Measurements from ENCODE around the gene EVC.
"Not testable (repeated sequence)": the region's sequence is repeated elsewhere in the genome, so short reads cannot be mapped to it uniquely, and the experiment has no call there.

The EVC gene

DNA sequence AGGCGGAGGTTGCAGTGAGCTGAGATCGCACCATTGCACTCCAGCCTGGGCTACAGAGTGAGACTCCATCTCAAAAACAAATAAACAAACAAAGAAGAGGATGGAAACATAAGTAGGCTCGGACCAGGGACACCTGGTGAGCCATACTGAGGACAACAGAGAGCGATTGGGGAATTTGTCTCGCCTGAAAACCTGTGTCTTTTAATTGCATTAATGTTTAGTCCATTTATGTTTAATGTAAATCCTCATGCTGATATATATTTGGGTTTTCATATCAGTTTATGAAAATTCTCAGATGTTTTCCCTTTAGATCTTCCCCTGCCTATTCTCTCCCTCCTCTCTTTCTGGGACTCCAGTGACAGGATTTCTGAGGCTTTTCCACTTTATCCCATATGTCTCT lies 84.6 kb downstream of the EVC start:
- DNase-seq: no peak

DNA sequence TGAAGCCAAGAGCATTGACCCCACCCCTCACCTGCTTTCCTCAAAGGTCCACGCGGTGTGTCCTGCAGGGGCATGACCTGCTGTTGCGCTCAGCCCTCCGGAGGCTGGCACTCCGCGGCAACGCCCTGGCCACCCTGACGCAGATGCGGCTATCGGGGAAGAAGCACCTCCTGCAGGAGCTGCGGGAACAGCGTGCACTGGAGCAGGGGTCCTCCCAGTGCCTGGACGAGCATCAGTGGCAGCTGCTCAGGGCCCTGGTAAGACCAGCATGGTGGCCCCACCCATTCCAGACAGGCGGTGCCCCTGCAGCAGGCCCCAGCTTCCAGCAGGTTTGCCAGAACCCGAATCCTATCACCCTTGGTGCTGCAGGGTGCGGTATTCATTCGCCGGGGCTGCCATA lies 86.0 kb downstream of the EVC start:
- DNase-seq: no peak

DNA sequence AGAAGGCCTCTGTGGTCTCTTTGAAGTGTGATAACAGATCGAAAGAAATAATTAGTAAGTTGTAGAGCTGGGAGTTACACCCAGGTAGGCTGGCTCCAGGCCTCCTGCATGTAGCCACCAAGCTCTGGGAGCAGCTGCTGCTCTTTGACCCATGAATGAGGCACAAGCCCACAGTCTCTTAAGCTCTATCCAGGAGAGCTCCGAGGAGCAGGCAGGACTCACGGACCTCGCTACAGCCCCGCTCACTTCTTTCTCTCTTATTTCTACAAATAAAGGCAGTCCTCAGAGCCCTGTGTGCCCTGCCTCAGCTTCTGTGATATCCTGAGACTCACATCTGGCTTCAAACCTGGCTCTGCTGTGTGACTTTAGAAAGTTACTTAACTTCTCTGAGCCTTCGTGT lies 86.9 kb downstream of the EVC start:
- DNase-seq: no peak

DNA sequence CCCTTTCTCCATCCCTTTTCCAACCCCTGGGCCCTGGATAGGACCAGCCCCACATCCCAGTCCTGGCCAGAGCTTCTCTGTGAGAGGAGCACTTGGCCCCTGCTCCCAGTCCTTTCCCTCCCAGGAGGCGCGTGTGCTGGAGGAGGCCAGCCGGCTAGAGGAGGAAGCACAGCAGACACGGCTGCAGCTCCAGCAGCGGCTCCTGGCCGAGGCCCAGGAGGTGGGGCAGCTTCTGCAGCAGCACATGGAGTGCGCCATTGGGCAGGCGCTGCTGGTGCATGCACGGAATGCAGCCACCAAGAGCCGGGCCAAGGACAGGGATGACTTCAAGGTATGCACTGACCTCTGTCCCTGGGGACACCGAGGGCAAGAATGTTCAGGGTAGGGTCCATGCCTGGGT lies 87.5 kb downstream of the EVC start:
- no peak for DNase-seq

DNA sequence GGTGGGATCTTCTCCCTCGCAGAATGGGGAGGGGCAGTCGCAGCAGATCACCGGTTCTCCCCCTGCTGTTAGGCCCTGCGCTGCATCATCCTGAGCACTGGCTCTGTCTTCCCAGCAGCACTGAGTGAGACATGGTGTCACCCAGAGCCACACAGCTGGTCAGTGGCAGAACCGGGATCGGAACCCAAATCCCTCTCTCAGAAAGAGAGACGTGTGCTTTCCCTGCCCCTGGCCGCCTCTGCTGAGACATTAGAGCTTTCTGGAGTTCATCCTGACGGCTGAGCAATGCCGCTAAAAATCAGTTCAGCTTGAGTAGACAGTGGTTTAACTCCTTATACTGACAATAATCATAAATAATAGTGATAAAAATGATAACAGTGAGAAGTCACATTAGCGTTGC lies 87.9 kb downstream of the EVC start:
- no peak for DNase-seq

DNA sequence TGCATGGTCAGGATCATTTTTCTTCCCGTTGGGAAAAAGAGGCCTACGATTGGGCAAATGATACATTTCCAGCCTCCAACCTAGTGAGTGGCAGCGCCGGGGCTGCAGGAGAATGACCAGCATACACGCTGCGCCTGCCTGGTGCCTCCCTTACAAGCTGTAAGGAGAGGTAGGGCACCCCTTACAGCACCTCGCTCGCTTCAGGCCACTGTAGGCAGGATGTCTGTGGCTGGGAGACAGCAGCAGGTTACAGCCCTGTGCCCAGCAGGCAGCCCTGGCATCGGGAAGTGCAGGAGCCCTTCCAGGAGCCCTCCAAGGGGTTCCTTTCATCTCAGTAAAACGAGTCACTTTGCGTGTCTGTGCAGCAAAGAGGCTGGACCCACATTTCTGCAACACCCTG lies 88.4 kb downstream of the EVC start:
- no peak for DNase-seq

DNA sequence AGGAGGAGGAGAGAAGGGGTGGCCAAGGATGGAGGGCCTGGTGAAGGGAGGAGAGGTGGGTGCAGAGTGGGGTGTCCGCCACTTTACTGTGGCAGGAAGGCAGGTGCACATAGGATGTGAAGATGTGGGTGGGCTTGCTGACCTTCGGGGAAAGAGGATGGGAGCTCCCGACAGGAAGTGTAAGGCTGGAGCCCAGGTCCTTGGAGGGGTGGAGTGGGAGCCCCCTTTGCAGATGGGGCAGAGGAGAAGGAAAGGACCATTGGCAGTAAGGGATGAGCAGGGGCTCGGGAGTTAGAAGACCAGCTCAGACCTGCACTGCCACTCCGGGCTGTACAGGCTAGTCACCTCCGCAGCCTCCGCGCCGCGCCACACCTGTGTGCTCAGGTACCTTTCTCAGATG lies 89.5 kb downstream of the EVC start:
- DNase-seq: no peak

DNA sequence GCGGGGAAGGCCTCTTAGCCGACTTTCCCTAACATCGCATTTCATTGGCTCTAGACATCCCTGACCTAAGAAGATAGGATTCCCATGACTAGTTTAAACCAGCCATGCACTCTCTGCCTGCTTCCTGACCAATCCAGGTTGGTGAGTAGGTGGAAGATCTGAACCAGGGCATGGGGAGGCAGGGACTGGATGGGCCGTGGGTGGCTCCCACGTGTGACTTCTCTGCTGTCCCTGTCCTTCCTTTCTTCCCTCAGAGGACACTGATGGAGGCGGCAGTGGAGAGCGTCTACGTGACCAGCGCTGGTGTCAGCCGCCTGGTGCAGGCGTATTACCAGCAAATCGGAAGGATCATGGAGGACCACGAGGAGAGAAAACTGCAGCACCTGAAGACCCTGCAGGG lies 90.7 kb downstream of the EVC start:
- no peak for DNase-seq

DNA sequence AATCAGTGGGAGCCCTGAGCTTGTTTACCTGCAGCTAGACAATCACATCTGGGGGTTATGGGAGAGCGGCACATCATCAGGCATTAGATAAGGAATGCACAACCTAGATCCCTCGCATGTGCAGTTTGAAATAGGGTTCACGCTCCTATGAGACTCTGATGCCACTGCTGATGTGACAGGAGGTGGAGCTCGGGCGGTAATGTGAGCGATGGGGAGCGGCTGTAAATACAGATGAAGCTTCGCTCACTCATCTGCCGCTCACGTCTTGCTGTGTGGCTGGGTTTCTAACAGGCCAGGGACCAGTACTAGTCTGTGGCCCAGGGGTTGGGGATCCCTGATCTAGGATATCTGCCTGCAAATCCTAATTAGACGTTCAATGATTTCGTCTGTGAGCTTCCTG lies 91.6 kb downstream of the EVC start:
- DNase-seq: no peak

DNA sequence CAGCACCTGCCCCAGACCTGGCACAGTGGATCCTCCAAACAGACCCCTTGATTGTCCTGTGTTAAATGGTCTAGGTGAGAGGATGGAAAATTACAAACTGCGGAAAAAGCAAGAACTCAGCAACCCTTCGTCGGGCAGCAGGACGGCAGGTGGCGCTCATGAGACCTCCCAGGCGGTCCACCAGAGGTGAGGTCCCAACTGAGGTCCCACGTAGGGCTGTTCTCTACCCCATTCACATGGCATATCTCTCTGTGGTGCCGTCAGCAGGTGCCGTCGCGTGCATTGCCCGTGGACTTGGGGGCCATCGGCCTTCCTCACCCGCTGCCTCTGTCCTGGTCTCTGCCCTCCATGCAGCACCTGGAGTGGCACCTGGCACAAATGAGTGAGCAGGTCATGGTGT lies 93.7 kb downstream of the EVC start:
- DNase-seq: no peak

DNA sequence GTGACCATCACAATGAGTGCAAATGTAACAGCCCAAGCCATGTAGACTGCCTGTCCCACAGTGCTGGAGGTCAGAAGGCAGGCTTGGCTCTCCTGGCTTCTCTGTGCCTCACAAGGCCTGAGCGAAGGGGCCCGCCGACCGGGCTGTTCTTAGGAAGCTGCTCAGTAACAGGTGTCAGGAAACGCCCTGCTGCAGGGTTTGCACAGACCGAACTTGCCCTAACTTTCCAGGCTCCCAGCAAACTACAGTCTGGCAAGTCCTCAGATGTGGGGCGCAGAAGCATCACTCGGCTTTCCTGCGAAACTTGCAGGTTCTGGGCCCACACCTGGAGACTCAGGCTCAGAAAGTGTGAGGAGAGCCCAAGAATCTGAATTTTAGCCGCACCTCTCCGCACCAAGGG lies 94.3 kb downstream of the EVC start:
- DNase-seq: no peak

DNA sequence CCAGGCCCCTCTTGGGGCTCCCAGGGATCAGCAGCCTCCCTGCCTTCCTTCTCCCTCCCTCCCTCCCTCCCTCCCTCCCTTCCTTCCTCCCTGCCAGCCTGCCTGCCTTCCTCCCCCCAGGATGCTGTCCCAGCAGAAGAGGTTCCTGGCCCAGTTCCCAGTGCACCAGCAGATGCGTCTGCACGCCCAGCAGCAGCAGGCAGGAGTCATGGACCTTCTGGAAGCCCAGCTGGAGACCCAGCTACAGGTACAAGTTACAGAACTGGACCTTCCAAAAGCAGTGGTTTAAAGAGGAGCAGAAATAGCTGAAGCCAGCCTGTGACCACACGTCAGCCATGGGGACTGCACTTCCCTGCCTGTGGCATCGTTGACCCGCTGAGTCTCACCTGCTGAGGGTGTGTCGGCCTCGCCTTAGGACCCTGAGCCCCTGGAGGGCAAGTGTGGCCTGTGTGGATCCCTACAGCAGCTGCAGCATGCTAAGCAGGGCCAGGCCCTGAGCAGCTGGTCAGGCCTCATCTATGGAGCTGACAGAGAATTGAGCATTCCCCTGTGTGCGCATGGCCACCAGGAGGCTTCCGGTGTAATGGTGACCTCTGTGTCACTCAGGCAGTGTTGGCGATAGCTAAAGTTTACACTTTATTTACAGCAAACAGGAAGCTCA lies 97.2 kb downstream of the EVC start:
- DNase-seq: peak; percentile 76

DNA sequence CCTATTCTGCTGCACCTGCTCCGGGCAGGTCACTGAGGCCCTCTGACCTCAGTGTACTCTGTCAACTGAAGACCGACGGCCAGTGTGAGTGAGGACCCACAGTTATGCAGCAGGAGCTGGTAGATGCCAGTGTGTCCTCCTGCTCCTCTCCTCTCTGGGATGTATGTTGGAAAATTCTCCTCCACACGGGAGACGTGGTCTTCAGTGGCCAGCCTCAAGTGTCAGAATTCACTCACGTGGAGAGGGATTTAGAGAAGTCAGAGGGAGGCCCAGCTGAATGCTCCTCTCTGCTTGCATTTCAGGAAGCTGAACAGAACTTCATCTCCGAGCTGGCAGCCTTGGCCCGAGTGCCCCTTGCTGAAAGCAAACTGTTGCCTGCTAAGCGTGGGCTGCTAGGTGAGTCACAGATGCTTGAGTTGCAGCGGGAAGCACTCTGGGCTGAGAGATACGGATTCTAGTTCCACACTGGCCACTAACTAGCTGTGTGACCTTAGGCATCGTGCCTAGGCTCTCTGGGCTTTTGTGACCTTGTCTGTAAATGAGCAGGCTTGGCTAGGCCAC lies 98.3 kb downstream of the EVC start:
- no peak for DNase-seq

DNA sequence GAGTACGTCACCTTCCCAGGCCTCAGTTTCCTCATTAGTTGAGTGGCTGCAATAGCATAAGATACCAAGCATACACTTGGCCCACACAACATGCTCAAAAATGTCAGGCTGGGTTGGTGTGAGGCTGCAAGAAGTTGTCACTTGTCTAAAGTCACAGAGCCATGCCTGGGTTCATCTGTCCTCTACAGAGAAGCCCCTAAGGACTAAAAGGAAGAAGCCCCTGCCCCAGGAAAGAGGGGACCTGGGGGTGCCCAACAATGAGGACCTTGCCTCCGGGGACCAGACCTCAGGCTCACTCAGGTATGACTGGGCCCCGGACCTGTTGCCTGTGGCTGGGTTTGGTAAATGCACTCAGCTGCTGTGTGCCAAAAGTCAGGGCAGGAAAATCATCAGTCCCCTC lies 99.2 kb downstream of the EVC start:
- DNase-seq: no peak

DNA sequence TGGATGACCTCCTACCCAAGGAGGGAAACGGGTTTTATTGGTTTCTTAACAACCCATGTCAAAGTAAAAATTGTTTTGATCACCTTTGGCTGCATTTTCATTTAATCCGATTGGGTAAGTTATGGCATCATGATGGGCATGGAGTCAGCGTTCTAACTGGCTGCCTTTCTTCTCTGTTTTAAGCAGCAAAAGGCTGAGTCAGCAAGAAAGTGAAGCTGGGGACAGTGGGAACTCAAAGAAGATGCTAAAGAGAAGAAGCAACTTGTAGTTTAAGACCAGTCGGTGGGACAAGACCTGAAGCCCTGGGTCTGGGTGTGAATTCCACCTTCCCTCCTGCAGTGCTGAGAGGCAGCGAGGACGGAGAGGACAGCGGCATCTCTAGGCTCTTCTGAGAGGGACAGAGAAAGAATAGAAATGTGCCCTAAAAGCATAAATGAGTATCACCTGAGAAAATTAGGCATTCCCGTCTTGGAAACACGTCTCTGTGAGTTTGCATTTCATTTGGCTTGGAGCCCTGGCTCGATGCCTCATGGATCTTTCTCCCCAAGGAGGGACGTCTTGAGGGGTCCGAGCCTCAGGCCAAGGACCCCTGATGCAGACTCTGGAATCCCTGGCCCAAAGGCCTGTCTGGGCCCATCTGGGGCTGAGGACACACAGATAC lies 99.9 kb downstream of the EVC start:
- no peak for DNase-seq

DNA sequence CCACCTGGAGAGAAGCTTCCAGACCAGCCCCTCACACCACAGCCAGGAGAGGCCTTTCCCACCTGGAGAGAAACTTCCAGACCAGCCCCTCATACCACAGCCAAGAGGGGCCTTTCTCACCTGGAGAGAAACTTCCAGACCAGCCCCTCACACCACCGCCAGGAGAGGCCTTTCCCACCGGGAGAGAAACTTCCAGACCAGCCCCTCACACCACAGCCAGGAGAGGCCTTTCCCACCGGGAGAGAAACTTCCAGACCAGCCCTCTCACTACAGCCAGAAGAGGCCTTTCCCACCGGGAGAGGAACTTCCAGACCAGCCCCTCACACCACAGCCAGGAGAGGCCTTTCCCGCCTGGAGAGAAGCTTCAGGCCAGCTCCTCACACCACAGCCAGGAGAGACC lies 101.1 kb downstream of the EVC start:
- not testable (repeated sequence) for DNase-seq

DNA sequence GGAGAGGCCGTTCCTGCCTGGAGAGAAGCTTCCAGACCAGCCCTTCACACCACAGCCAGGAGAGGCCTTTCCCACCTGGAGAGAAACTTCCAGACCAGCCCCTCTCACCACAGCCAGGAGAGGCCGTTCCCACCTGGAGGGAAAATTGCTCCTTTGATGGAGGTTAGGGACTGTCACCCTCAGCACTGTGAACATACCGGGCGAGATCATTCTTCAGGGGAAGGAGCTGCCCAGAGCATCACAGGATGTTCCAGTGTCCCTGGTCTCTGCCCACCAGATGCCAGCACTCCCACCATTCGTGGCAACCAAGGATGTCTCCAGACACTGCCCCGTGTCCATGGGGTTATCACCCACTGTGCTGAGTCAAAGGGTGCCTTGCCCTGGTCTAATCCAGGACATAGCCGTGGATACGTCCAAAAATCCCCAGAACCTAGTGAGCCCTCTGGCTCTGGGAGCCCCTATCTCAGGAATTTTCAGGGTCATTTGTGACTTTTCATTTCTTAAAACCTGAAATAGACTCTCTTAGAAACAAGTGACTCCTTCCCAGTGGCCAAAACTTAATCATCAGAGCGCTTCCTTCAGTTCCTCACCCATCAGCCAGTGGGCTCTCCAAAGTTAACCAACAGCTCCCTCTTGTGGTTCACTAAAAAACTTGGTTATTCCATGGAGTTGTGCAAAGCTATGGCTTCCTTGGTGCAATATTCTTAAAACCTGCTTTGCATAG lies 101.7 kb downstream of the EVC start:
- DNase-seq: peak; percentile 61

DNA sequence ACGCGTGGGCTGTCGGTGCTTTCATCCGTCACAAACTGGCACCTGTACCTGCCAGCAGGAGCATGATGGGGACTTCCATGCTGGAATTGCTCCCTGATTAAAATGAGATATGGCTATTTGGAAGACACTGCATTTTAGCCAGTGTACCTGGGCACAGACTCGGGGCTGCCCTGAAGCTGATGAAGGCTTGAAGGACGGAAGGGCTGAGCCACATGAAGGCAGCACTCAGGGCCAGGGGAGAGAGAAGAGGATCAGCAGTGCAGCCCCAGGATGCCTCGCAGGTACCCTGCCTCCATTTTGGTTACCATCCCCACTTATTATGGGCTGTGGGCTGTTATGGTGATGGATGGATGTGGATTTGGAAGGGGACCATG lies 102.9 kb downstream of the EVC start:
- no peak for DNase-seq

DNA sequence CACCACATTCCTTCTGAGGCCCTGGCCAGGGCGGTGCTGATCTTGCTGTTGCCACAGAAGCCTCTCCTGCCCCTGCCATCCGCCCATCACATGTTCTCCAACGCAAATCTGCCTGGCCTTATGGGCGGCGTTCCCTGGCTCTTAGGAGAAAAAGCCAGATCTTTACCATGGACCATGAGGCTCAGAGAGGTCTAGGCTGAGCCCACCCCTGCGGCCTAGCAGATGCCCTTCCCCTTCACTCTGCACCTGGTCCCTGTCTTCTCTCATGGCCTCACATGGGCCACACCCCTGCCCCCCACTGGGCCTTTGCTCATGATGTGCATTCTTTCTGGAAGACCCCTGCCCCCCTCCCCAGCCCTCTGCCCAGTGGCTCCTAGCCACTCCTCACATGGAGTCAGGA lies 103.4 kb downstream of the EVC start:
- DNase-seq: no peak

DNA sequence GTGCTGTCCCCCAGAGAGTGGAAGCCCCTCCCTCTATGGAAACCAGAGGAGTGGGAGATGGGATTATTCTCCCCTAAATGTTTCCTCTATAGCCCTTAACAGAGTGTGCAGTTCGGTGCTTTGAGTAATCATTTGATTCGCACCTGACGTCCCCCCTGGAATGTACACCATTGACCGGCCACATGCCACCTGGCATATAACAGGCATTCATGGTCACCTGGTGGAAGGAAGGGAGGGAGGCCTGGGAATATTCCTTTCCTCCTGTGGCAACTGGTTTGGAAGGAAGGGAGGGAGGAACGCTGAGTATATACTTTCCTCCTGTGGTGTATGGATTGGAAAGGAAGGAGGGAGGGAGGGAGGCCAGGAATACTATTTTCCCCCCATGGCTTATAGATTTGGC lies 104.6 kb downstream of the EVC start:
- DNase-seq: no peak

DNA sequence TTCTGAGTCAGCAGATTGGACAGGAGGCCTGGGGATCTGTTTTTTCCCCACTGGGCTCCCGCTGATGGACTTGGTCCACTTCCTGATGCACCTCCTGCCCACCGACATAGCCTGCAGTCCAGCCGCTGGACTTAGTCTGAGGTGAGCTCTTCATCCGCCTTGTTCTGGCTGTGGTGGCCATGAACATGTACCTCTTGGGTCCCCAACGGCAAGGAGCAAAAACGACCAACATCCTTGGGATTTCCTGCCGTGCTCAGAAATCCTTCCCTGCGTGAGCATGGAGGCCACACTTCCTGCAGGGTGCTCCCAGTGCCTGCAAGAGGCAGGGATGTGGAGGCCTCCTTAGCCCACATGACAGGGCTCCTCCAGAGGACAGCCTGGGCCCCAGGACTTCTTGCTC lies 105.1 kb downstream of the EVC start:
- DNase-seq: no peak

DNA sequence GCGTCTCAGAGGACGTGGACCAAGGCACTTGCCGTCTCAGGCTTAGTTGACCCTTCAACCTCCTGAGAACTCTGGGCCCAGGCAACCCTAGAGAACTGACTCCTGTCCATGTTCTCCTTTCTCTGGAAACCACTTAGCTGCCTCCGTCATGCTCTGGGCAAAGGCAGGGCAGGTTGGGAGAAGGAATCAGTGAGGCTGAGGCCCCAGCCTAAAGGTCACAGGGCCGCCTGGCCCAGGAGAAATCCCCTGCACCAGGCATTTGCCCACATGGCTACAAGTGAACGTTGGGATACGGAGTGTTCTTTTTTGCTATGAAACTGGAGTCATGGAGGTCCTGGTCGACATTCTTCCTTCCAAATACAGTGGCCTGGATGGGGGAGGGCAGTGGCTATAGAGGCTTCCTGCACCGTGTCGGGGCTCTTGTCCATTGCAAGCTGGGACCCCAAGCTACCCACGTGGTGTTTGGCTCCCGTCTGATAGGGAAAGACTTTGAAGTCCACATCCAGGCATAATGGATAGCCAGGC lies 105.9 kb downstream of the EVC start:
- DNase-seq: no peak

DNA sequence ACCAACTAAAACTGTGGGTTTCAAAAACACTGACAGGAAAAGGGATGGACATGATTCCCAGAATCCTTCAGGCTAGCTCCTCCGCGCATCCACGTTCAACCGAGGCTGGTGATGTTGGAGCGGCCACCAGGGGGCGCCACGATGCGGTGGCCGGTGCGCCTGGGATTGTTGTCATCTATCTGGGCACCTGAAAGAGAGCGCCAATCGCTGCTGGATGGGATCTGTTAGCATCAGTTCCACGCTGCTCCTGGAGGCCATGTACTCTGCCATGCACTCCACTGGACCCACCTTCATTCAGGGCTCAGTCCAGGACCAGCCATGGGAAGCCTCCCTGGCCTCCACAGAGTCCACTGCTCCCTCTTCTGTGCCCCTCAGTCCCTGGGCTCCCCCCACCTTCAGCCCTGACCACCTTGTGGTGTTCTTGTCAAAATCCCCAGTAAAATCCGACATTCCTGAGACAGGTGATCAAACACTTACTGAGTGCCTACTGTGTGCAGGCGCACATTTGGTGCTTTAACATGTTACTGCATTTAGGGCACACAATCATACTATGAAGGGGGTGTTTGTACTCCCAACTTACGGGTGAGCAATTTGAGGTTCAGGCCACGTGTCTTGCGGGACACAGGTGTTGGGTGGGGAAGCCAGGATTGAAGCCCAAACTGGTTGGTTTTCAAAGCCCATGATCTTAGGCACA lies 110.8 kb downstream of the EVC start:
- peak; percentile 12 for DNase-seq
